NOMO-1 treated with DMSO at 0.1 percent for 48 hours (cell line): ENCODE measurements around the gene KRTAP10-3.
"Not testable (repeated sequence)": the region's sequence is repeated elsewhere in the genome, so short reads cannot be mapped to it uniquely, and the experiment has no call there.

Experiments
- DNase-seq: peaks from one replicate; lab custom pipeline; 2025; ENCODE audit not compliant: unreplicated experiment; lab: John Stamatoyannopoulos, UW

KRTAP10-3 gene

DNA sequence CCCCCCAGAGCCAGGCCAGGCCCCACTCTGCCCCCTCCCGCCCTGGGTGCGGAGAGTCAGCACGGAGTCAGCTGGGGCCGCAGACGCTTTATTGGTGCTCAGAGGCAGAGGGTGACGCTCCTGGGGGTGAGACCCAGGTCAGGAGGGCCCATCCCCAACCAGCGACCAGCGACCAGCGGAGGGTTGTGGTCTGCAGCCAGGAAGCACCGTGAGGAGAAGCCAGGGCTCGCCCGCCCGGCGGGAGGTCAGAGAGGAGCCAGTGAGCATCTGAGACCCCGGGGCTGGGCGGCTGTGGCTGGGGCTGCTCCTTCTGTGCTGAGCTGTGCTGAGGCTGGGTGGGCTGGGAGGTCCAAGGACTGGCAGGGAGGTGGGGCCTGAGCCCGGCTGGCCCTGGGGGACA lies 8.3 kb downstream of the KRTAP10-3 start:
- DNase-seq: not testable (repeated sequence)

DNA sequence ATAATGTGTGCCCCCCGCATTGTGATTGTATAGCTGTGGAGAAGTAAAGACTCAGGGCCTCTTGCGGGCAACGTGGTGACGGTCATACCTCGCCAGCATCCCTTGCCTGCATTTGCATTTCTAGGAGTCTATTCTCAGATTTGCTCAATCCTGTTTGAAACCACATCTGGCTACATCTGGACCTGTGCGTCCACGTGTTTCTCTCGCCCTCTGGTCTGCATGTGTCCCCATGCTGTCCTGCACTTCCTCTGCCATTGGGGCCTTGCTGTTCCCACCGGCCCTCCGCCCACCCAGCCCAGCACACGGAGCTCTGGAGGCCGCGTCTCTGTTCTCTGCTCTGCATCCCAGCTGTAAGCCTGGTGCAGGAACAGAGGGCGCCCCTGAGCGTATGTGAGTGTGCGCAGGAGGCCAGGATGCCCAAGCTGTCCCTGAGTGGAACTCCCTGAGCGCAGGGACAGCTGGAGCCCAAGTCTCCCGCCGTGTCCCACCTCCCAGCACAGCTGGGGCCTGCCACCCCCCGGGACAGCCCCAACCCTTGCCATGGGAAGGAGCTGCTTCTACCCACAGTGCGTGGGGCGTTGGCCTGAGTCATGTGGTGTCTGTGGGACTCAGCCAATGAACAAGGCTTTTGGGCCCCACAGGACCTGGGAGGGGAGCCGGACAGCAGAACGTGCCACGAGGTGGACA lies 8.9 kb downstream of the KRTAP10-3 start:
- DNase-seq: no peak

DNA sequence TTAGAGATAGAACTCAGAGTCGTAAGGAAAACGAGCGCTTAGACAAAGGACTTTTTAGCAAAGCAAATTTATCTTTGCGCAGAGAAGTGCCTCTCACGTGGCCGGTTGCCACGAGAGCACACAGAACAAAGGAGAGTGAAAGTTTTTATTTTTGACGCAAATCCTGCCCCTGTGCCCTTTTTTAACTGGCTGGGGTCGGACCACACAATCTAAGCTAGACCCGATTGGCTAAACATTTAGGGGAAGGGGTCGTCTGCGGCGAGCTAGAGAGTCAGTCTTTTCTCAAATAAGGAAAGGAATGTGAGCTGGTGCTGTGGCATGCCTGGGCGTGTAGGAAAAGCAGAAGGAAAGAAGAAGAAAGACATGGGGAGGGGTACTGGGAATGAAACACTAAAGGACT lies 9.7 kb downstream of the KRTAP10-3 start:
- no peak for DNase-seq

DNA sequence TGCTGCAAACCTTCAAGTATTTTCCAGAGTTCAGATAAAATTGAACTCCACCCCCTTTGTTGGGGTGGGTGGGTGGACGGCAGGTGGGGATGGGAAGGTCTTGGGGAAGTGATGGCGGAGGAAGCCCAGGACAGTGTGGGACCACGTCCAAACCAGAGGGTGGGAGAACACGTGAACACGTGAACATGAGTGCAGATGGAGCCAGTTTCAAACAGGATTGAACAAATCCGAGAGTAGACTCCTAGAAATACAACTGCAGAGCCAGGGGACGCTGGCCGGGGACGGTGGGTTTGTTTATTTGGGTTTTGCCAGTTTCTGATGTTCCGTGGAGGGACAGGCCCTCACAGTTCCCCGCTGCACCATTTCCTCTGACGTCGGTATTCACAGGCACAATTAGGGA lies 10.2 kb downstream of the KRTAP10-3 start:
- no peak for DNase-seq

DNA sequence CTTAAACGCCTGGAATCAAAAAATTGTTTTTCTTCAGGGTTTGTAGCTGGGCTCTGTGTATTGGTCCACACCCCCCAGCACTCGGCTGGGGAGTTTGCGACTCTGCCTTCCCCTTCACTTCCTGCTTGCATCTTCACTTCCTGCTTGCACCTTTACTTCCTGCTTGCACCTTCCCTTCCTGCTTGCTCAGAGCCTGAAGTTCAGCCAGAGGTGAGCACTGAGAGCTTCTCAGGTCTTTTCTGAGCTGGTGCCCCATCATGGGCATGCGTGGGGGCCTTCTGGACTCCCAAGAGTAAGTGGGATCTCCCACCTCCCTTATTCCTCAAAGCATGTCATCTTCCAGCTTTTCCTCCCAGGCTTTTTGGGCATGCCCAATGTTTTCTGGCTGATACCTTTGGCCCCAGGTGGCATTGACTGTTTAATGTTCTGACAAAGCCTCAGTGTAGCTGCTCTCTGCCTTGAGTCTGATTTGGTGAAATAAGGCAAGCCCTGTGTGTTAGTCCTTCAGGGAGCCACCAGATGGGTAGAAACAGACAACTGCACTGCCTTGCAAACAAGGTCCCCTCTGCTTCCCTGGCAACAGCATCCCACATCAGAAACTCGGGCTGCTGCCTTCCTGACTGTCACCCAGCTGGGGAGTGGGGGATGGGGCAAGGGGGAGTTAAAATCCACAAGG lies 10.8 kb downstream of the KRTAP10-3 start:
- DNase-seq: no peak

DNA sequence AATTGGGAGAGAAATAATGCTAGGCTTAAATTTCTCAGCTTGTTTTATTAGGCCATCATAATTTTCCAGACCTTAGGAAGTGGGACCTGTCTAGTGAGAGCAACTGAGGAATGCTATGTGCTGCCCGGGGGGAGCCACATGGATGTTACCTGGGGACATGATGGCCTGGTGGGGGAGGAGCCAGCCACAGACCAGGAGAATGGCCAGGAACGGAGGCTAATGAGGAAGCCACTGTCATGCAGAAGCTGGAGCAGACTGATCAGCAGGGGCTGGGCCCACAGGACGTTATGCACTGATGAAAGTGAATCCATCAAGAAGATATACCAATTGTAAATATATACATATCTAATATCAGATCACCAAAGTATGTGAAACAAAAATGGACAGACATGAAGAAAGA lies 14.0 kb downstream of the KRTAP10-3 start:
- no peak for DNase-seq

DNA sequence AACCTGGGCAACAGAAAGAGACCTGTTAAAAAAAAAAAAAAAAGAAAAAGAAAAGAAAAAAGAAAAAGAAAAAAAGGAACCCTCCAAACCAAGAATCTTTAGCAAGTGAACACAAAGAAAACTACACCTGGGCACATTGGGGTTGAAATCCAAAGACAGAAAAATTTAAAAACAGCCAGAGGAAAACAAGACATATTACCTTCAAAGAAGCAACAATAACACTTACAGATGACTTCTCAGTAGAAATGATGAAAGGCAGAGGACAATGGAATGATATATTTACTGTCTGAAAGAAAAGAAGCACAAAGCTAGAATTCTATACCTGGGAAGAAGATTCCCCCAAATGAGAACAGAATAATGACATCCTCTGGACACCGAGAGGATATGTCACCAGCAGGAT lies 15.9 kb downstream of the KRTAP10-3 start:
- no peak for DNase-seq

DNA sequence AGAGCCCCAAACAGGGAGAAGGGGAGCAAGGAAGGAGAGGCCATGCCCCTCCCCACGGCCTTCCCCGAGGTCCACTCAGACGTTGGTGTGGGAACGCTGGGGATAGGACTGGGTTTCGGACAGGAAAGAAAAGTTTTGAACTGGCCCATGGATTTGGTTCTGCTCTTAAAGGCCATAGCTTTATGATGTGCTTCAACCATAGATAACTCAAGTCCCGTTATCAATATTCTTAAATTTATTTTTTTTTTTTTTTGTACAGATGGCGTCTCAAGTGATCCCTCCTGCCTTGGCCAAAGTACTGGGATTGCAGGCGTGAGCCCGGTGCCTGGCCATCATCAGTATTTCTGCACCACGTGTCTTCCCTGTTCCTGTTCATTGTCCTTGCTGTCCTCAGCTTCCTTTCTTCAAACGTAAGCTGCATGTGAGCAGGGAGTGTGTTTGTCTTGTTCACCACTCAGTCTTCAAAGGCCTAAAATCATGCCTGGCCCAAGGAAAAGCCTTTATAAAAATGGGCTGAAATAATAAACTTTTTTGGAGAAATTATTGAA lies 17.8 kb downstream of the KRTAP10-3 start:
- DNase-seq: no peak

DNA sequence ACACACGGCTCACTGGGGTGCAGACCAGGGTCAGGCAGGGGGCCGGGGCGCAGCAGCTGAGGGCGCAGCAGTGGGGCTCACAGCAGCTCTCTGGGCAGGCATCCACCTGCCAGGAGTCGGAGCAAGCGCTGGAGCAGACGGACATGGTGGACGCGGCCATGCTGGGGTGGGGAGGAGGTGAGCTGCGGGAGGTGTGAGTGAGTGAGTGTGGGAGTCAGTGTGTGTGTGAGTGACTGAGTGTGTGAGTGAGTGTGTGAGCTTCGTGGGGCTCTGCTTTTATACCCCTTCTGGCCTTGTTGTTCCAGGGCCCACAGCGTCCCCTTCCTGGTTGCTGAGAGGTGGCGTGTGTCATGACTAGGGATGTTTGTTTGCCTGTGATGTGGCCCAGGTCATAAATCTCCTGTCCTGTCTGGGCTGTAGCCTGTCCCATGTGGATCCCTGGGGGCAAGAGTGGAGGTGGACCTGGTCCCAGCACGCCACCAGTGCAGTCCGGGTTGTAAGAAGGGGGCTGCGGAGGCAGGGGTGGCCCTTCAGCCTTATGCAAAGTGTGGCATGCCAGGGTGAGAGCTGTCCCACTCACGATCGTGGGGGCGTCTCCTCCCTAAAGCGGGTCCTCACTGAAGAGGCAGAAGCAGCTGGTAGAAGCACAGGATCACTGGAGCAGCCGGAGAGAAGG lies 18.5 kb downstream of the KRTAP10-3 start, which contains the start of gene KRTAP10-1:
KRTAP10-1 (minus strand) TSS at position 205 of the 676 bp plus-strand sequence; CDS start at position 160, 45 bp downstream.
- no peak for DNase-seq

DNA sequence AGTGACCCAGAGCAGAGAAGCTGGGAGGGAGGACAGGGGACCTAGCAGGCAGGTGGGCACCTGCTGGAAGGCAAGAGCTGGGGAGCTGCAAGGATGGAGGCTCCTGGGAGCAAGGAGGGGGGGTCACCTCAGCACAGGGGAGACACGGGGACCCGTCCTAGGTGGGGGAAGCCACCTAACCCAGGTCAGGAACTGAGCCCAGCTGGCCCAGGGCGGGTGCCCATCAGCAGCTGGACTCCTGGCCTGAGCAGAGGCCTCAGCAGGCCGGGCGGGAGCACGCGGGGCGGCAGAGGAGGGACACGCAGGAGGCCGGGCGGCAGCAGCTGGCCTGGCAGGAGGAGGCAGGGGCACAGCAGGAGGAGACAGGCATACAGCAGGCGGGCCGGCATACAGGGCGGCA lies 19.5 kb downstream of the KRTAP10-3 start:
- DNase-seq: no peak

DNA sequence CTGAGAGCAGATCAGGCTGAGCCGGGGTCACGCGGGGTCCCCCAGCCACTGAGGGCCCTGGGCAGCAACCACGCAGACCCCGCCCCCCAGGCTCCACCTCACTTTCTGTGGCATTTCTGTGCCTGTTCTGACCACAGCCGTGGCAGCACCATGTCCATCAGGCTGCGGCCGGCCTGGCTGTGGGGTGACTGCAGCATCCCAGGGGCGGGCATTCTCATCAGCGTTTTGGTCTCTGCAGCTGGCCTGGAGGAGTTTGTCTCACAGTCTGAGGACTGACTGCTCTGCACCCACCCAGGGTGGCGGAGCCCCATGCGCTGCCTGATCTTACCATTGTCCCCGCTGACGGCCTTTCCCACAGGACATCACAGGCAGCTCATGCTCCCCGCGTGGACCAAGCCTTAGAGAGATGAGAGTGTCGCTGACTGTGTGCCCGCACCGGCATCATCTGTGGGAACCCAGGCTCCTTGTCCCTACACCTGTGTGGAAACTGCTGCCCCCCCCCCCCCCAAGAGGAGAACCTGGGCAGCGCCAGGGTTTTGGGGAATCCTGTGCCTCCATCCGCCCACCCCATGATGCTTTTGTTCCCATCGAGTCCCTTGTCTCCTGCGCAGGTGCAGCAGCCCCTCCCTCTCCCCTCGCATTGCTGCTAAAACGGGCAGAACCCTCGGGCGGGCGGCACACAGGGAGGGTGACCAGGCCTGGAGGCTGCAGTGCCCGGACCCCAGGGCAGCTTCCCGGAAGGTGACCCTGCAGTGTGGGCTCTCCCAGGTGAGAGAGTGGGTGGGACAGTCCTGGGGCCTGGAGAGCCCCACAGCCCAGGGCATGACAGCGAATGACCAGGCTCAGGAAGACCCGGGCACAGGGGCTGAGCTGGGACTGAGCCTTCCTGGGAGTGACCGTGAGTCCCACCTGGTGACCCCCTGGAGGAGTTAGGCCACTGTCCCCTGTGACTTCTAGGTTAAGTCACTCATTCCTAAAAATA lies 20.4 kb downstream of the KRTAP10-3 start:
- DNase-seq: no peak

DNA sequence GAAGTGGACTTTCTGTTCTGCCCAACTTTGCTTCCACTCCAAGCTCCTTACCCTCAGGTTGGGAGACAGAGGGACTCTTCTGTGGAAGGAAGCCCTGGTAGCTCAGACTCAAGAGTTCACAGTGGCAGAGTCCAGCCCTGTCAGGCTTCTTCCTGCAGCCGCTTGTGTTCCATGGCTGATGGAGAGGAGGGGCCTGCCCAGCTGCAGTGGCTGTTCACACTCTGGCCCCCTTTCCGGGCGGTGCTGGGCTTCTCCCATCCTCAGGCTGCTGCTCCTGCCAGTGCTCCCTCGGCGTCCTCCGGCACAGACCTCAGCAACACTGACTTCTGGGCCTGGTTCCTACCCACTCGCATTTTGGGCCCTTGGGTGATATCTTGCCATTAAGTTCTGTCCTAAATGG lies 22.6 kb downstream of the KRTAP10-3 start:
- DNase-seq: no peak

DNA sequence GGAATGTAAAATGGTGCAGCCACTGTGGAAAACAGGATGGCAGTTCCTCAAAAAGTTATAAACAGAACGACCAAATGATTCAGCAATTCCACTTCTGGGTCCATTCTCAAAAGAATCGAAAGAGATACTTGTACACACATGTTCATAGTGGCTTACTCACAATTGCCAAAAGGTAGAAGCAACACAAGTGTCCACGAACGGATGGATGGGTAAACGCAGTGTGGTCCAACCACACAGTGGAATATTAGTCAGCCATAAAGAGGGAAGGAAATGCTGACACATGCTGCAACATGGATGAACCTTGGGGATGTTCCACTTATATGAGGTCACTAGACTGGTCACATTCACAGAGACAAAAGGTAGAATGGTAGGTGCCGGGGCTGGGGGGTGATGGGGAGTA lies 23.9 kb downstream of the KRTAP10-3 start:
- DNase-seq: no peak

DNA sequence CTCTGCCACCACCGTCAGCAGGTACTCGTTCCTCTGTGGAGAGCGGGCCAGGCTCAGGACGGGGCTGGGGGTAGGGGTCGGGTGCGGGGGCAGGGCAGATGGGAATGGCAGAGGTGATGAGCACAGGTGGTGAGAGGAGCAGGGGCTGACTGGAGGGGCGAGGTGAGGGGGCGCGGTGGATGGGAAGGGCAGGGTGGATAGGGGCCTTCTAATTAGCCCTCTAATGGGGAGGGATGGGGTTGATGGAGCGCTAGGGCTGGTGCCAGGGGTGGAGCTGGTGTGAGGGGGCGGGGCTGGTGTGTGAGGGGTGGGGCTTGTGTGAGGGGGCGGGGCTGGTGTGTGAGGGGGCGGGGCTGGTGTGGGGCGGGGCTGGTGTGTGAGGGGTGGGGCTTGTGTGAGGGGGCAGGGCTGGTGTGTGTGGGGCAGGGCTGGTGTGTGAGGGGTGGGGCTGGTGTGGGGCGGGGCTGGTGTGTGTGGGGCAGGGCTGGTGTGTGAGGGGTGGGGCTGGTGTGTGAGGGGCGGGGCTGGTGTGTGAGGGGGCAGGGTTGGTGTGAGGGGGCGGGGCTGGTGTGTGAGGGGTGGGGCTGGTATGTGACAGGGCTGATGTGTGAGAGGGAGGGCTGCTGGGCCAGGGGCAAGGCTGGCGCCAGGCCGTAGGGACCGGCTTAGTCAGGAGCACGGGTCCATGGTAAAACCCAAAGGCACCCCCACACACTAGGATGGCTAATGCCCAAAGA lies 24.5 kb downstream of the KRTAP10-3 start:
- DNase-seq: no peak

DNA sequence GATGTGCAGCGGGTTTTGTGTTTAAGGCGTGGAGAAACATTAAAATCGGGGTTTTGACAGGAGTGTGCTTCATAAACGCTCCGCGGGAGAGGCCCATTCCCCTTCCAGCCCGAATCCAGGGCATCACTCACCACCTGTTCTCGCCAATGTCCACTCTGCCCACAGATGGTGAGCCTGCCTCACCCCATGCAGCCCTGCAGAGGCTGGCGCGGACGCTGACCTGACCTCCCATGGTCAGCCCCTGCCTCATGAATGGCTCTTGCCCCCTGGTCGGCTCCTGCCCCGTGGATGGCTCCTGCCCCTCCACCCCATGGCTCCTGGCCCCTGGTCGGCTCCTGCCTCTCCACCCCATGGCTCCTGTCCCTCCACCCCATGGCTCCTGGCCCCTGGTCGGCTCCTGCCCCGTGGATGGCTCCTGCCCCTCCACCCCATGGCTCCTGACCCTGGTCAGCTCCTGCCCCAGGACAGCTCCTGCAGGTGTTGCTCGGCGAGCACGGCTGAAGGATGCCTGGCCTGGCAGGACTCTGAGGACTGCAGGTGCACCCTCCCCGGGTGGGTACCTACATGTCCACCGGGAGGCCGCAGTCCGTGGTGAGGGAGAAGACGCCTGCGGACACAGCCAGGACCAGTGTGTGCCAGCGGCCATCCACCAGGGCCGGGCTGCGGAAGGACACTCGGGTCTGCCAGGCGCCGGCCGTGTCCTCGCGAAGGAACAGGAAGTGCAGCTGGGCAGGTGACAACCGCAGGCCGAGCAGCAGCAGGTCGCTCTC lies 25.3 kb downstream of the KRTAP10-3 start:
- no peak for DNase-seq

DNA sequence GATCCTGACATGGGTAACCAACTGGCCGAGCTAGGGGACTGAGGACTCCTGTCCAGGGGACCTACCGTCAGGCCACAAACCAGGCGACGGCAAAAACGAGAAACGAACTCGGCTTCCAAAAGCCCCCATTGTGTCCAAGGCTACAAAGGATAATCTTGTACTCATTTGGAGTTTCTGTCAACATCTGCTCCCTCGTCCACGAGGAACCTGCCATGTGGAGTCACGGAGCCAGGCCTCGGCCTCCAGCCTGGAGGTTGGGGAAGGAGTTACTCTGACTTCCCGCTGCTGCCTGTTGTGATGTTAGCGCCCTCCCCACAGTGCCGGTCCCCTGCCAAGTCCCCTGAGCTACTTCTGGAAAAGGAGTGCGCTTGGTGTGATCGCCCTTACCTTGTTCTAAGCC lies 25.9 kb downstream of the KRTAP10-3 start:
- no peak for DNase-seq

DNA sequence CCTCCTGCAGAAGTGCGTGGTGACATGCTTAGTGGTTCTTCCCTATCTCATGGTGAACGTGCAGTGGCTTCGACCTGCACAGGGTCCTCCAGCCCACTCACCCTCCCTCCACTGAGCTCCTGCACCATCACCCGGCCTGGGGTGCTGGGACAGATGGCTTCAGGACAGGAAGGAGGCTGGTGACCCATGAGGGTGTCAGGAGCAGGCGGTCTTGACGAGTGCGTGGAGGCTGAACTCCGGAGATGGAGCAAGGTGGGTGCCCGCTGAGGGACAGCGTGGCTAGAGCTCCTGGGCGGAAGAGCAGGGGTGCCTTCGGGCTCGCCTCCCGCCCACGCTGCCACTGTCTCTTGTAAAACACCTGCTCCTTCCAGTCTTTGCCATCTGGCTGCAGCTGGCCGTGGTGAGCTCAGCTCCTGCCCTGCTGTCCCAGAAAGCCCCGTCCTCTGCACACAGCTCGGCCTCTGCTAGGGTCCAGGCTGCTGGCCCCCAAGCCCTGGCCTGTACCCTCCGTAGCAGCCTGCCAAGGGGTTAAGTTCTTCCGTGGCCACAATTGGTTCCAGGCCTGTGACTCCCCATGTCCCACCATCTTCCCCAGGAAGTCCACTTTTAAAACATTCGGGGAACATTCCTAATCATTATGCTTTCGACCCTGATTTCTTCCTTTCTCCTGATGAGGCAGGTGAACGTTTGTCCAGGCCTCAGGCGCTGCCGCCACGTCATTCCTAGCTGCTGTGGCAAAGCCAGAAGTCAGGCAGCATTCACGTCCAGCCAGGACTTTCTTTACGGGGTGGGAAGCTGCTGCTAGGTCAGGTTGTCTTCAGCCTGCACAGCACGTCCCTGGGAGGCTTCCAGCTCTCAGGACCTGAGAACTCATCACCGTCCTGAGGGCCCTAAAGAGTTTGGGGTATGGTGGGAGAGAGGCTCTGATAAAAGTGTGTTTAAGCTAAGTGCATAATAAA lies 26.7 kb downstream of the KRTAP10-3 start:
- no peak for DNase-seq
